Measurements from ENCODE around the gene UQCRC1. TPM values are rescaled to one million over a fixed set of nuclear protein-coding genes. Genes with fewer than 3 reads are reported as not detected.
A peak's percentile ranks its signal among the peaks of the same experiment; 100 is the strongest.

Gene UQCRC1
- total and polyA plus RNA-seq, 12 donors: 723 to 1,330 (median 1,035) TPM

- intact Hi-C loops (cut with DNase I): no loop called here
- WGBS, 2 donors: 94 to 98% methylated on average over 12 of the region's 12 CpGs
- H3K4me3 ChIP-seq: no peak overlapping the region
- H3K27ac ChIP-seq: no peak overlapping the region
- DNase-seq (no peak), ATAC-seq (no peak)
- H3K9me3 ChIP-seq: no peaks in the 10 kb centered on the region
- no peak for TF ChIP-seq CTCF (IDR thresholded peaks at IDR 0.05)
- H3K4me1 ChIP-seq: no peaks in the 10 kb centered on the region
- no peaks in the 10 kb centered on the region for H3K27me3 ChIP-seq
- no peaks in the 10 kb centered on the region for H3K36me3 ChIP-seq
These were observed 33.2 kb upstream of the UQCRC1 start for GRCh38 chr3:48642605-48643004.

- Histone ChIP-seq H3K9me3 (no peaks in the 10 kb centered on the region), H3K4me1 (peaks cover 0 to 10% (median 3%) of the 10 kb centered on the region in 9 donors), H3K4me3 (no peak overlapping the region), H3K36me3 (no peaks in the 10 kb centered on the region), H3K27ac (no peak overlapping the region), H3K27me3 (no peaks in the 10 kb centered on the region)
- DNase-seq (no peak), ATAC-seq (no peak)
- intact Hi-C loops (cut with DNase I): no loop called here
- TF ChIP-seq CTCF (IDR thresholded peaks at IDR 0.05): no peak
- 95 to 98% methylated on average over 3 of the region's 3 CpGs for WGBS, 2 donors
These were observed 31.9 kb upstream of the UQCRC1 start for GRCh38 chr3:48641396-48641795.

GRCh38 chr3:48639944-48640606 lies 30.6 kb upstream of the UQCRC1 start:
- DNase-seq (no peak), ATAC-seq (no peak)
- TF ChIP-seq CTCF (IDR thresholded peaks at IDR 0.05): no peak
- H3K27me3 ChIP-seq: no peaks in the 10 kb centered on the region
- 92 to 93% methylated on average over 38 of the region's 38 CpGs for WGBS, 2 donors
- intact Hi-C loops (cut with DNase I): loop anchor here in 1 of 10 donors (10.0 kb wide), 1 partner anchor 175 kb away; a partner anchor contains a TSS
- peaks cover 5 to 17% (median 10%) of the 10 kb centered on the region in 9 donors for H3K4me1 ChIP-seq
- no peaks in the 10 kb centered on the region for H3K36me3 ChIP-seq
- H3K4me3 ChIP-seq: no peak overlapping the region
- no peaks in the 10 kb centered on the region for H3K9me3 ChIP-seq
- no peak overlapping the region for H3K27ac ChIP-seq

GRCh38 chr3:48637305-48637704 lies 27.9 kb upstream of the UQCRC1 start:
- intact Hi-C loops (cut with DNase I): loop anchor here in 1 of 10 donors (10.0 kb wide), 1 partner anchor 173 kb away; a partner anchor contains a TSS

More at GRCh38 chr3:48637305-48637704, 27.9 kb upstream of the UQCRC1 start:
- Histone ChIP-seq H3K9me3 (no peaks in the 10 kb centered on the region), H3K36me3 (peaks cover 0 to 14% (median 0%) of the 10 kb centered on the region in 9 donors), H3K4me1 (peaks cover 5 to 28% (median 21%) of the 10 kb centered on the region in 9 donors), H3K4me3 (no peak overlapping the region), H3K27me3 (no peaks in the 10 kb centered on the region), H3K27ac (peak overlapping the region in 2 of 10 donors; percentile 89 to 91)
- ATAC-seq (no peak), DNase-seq (no peak)
- TF ChIP-seq CTCF (IDR thresholded peaks at IDR 0.05): no peak
- 68 to 74% methylated on average over 6 of the region's 6 CpGs for WGBS, 2 donors
